Superior temporal gyrus (tissue), 1 donor: ENCODE data around the gene CCDC188.

Source experiments
- DNase-seq: peaks from one replicate; pipeline ENCODE4 v3.0.0-alpha.2; 2016; ENCODE audit errors: extremely low spot score

CCDC188 gene

DNA sequence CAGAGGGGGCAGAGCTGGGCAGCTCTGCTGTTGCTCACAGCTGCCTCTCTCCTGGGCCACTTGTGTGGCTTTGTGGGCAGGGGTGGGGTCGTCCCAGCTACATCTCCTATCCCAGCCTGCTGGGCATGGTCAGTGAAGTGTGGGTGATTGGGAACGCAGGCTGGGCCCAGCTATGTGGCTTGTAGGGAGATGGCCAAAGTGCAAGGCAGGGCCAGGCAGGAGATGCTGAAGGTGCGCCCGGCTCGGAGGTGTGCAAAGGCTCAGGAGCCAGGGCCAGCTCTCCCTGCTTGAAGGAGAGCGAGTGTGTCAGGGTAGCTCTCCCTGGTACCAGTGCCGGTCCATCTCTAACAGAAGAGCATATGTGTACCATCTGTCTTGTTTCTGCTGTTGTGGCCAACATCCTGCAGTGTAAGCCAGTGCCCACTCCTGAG lies 43.4 kb downstream of the CCDC188 start:
- DNase-seq: no peak

DNA sequence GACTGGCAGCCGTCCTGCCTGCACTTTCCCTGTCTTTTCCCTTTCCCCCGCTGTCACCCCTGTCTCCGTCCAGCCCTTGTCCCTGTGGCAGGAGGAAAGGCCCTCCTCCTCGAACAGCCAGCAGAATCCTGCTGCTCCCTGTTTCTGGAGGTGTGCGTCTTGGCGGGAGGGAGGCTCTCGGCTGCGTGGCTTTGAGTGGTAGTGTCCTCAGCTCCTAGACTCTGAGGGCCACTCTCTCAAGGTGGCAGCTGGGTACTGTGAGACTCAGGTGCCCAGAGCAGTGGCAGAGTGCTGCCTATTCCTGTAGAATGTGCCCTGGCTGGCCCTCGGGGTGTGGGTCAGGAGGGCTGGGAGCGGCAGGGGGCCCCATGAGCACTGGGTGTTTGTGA lies 44.0 kb downstream of the CCDC188 start:
- no peak for DNase-seq

DNA sequence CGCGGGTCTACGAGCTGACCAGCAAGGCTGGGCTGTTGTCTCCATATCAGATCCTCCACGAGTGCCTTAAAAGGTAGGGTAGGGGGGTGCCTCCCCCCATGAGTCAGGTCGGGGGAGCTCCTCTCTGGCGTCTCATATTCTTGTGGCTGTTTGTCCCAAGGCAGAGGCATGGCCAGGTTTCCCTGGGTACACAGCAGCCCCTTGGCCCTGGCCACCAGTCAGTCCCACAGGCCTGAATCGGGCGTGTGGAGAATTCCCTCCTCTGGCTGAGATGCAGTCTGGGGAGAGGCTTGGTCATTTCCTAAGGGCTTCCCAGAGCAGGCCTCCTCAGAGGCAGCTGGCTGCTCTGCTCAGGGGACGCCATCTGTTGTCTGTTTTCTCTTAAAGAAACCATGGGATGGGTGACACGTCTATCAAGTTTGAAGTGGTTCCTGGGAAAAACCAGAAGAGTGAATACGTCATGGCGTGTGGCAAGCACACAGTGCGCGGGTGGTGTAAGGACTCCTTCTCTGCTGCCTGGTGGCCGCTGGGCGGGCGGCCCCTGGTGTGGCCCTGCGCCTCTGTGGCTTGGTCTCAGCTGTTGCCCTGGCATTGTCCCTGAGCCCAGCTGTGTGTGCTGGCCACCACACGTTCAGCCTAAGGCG lies 44.5 kb downstream of the CCDC188 start:
- no peak for DNase-seq

DNA sequence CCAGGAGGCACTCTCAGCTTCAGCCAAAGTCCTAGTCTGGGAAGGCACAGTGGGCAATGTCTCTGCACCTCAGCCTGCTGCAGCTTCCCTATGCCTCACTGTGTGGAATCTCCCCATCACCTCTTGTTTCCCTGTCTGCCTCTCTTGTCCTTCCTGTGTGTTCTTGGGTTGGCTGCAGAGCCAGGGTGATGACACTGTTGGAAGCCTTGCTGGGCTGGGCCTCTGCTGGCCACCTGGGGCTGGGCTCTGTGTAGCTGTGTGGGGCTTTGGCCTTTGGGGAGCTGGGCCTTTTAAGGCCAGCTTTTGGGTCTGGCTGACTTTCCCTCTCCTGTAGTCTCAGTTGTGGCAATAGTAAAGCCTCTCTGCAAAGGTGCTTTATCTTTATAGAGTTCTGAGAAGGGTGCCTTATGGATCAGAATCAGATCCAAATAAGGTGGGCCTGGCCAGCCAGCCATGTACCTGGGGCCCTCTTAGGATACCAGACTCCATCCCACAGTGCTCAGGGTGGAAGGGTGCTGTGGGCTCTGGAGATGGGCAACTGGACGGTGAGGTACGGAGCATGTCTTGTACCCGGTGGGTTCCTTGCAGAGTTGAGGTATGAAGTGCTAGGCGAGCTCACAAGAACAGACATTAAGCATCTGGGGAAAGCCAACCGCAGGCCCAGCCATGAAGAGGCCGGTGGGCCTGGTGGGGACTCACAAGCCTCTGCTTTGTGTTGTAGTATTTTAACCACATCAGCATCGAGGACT lies 45.2 kb downstream of the CCDC188 start:
- DNase-seq: no peak

DNA sequence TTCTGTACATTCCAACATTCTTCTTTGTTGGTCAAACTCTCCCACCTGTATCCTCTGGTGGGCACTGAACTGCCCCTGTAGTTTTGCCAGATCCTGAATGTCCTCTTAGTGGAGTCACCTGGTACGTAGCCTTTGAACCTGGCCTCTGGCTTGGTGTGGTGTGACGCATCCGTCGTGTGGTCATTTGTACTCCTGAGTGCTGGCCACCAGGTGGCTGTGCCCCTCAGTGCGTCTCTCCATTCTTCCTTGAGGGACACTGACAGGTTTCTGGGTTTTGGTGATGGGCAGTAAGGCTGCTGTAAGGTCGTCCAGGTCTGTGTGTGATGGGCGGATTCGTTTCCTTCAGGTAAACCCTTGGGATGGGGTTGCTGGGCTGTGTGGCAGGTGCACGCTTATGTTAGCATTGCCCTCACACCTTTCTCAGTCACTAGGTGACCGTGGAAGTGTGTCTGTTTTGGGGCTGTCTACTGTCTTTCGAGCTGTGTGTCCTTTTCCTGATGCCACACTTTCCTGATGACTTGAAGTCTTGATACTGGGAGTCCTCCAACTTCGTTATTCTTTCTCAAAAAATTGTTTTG lies 48.6 kb downstream of the CCDC188 start:
- no peak for DNase-seq

DNA sequence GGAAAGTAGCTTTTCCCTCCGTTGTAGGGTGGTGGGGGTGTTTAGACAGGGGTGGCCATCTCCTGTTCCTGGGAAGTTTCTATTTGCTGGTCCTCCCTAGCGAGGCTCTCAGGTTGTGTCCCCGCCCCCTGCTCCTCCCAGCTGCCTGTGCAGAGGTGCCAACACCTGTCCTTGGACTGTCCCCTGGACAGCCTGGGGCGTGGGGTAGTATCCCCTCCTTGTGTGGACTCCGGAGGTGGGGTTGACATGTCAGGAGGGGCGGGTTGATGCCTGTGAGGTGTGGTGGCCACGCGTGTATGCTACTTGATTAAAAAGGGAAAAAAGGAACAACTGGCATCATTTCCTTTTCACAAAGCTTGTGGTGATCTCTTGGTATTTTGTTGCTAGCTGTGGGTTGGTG lies 49.2 kb downstream of the CCDC188 start:
- no peak for DNase-seq

DNA sequence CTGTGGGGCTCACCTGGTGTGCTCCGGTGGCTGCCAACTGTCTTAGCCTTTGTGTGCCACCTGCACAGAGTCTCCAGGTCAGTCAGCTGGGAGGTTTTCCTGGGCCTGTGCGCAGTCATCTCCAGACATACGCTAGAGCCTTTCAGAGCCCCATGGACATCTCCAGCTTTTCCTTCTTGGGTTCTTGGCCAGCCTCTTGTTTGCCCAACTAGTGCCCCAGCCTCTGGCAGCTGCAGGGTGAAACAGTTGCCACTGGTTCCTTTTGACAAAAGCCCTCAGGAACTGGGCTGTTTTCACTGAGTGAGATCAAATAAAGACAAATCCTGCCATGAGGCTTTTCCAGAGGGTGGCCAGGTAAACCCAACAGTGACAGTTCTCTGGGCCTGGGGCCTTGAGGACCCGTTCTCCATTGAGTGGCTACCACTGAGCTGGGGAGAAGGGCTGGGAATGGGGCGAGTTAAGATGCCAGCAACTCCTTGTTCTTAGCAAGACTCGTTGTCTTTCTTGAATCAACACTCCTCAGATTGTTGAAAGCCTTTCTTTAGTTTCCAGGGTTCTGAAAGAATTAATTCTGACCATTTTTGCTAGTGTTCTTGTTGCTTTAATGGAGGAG lies 51.6 kb downstream of the CCDC188 start:
- DNase-seq: no peak
